DND-41 (cell line): ENCODE data around the gene NCBP1.
"Not testable (repeated sequence)": the region's sequence is repeated elsewhere in the genome, so short reads cannot be mapped to it uniquely, and the experiment has no call there.

Experiments used
- ATAC-seq: fragments of 200-7000 bp; cut with Tn5 transposase; 3 replicates; pipeline ENCODE4 v1.9.1; 2021; ENCODE audit warnings: low read depth; ENCODE audit not compliant: insufficient read depth
- DNase-seq: peaks from one replicate; pipeline ENCODE4 v3.0.0-alpha.2; 2020
- H2AFZ ChIP-seq: 2 replicates; pipeline ENCODE4 v1.6.0; 2012; ENCODE audit warnings: low read depth, low read length
- H3K27ac ChIP-seq: 2 replicates; pipeline ENCODE4 v1.5.1; 2012; ENCODE audit warnings: low read length, inconsistent platforms
- H3K27me3 ChIP-seq: fragments of 200-600 bp; sonication (generic); 2 replicates; pipeline ENCODE4 v1.6.0; 2012; ENCODE audit warnings: low read length, mild to moderate bottlenecking, inconsistent platforms; ENCODE audit not compliant: insufficient read depth, poor library complexity
- H3K36me3 ChIP-seq: 2 replicates; pipeline ENCODE4 v1.5.1; 2012; ENCODE audit warnings: low read length, inconsistent platforms; ENCODE audit not compliant: insufficient read depth
- H3K4me1 ChIP-seq: 2 replicates; pipeline ENCODE4 v1.5.1; 2012; ENCODE audit warnings: mild to moderate bottlenecking, low read length; ENCODE audit not compliant: insufficient read depth
- H3K4me2 ChIP-seq: 2 replicates; pipeline ENCODE4 v1.6.0; 2012; ENCODE audit warnings: mild to moderate bottlenecking, moderate library complexity, low read length, inconsistent platforms; ENCODE audit not compliant: insufficient read depth
- H3K4me3 ChIP-seq, 2 experiments: fragments of 200-600 bp in 1 of 2; shearing (Covaris generic) in 1 of 2; 2 replicates each; pipeline ENCODE4 v1.5.1; 2012 to 2016; ENCODE audit warnings: inconsistent platforms in 2 of 2, low read length in 2 of 2, mild to moderate bottlenecking in 2 of 2, low read depth in 1 of 2, moderate library complexity in 1 of 2
- H3K79me2 ChIP-seq: 2 replicates; pipeline ENCODE4 v1.6.0; 2012; ENCODE audit warnings: low read length, inconsistent platforms; ENCODE audit not compliant: insufficient read depth
- H3K9ac ChIP-seq: 2 replicates; pipeline ENCODE4 v1.6.0; 2012; ENCODE audit warnings: low read depth, mild to moderate bottlenecking, inconsistent platforms, low read length, moderate library complexity
- H3K9me3 ChIP-seq: 2 replicates; pipeline ENCODE4 v1.5.1; 2012; ENCODE audit warnings: low read length, moderate library complexity, mild to moderate bottlenecking, inconsistent platforms; ENCODE audit not compliant: insufficient read depth, severe bottlenecking
- H4K20me1 ChIP-seq: 2 replicates; pipeline ENCODE4 v1.6.0; 2012; ENCODE audit warnings: low read length; ENCODE audit not compliant: insufficient read depth
- CTCF ChIP-seq: IDR thresholded peaks from 2 replicates; pipeline ENCODE4 v1.5.1; 2012; ENCODE audit warnings: borderline replicate concordance, low read length, moderate library complexity, mild to moderate bottlenecking; ENCODE audit not compliant: poor library complexity, severe bottlenecking; ENCODE audit errors: extremely low read depth
- EZH2 ChIP-seq: IDR thresholded peaks from 3 replicates; pipeline ENCODE4 v1.6.1; 2012; ENCODE audit warnings: borderline replicate concordance, low read depth, mild to moderate bottlenecking, moderate library complexity, low read length, inconsistent platforms; ENCODE audit not compliant: severe bottlenecking

NCBP1 gene

DNA sequence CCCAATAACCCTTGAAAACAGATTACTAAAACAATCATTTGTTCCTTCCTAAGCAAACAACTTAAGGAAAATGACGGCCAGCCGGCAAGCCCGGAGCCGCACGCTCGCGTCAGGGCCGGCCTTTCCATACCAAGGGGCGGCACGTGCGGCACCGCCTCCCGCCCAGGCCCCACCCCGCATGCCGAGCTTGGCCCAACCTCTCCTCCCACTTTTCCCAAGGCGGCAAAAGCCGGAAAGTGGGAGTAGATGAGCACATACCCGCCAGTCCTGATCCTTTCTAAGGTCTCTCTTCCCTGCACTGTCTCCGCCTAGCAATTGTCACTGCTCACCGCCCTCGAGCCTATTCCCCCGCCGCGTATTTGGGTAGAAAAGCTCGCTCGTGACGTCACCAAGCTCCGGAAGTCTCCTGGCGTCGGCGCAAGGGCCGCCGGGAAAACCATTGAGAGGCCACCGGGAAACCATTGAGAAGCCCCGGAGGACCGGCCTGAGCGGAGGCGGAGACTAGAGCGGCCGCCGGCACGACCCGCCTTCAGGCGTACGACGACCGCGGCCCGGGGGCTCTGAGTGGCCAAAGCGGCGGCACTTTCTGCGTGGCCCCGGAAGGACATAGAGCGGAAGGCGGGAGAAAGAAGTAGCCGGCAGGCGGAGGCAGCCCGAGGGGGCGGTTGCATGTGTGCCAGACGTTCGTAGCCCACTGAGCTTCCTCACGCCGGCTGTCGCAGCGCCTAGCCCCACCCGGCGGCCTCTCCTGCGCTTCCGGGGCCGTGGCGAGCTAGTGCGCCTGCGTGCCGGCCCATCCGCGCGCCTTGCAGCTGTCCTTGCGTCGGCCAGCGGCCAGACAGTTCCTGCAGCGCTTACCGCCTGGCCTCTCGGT lies at the start of gene NCBP1, which contains the start of gene TSTD2:
Gene NCBP1 (plus strand): TSS at position 837 of the 874 bp plus-strand sequence. CDS start 61 bp downstream, outside the sequence.
Gene TSTD2 (minus strand): TSS at position 384 of the 874 bp plus-strand sequence. CDS start 5,806 bp downstream, outside the sequence.
- Histone ChIP-seq H3K27ac (peak within 1 kb of the TSS; percentile 77), H3K4me2 (peak within 1 kb of the TSS; percentile 82), H3K9me3 (no peaks in the 10 kb centered on the region), H3K9ac (peak within 1 kb of the TSS; percentile 99), H3K36me3 (peaks cover 14% of the 10 kb centered on the region), H3K4me3 (peak within 1 kb of the TSS; percentile 75 to 99), H2AFZ (peak within 1 kb of the TSS; percentile 95), H4K20me1 (peaks cover 41% of the 10 kb centered on the region), H3K79me2 (peaks cover 91% of the 10 kb centered on the region), H3K4me1 (peaks cover 50% of the 10 kb centered on the region), H3K27me3 (no peaks in the 10 kb centered on the region)
- peak; percentile 94 for DNase-seq
- peak; percentile 89 for ATAC-seq
- TF ChIP-seq EZH2 (no peak), CTCF (peak; percentile 17)

DNA sequence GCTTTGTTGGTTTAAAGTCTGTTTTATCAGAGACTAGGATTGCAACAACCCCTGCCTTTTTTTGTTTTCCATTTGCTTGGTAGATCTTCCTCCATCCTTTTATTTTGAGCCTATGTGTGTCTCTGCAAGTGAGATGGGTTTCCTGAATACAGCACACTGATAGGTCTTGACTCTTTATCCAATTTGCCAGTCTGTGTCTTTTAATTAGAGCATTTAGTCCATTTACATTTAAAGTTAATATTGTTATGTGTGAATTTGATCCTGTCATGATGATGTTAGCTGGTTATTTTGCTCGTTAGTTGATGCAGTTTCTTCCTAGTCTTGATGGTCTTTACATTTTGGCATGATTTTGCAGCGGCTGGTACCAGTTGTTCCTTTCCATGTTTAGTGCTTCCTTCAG lies 48.8 kb upstream of the NCBP1 start:
- H3K4me1 ChIP-seq, DNase-seq, H3K4me3 ChIP-seq, H3K27me3 ChIP-seq, H4K20me1 ChIP-seq, H3K27ac ChIP-seq, H3K4me2 ChIP-seq, H3K79me2 ChIP-seq, H3K9me3 ChIP-seq, H3K9ac ChIP-seq, H2AFZ ChIP-seq, ATAC-seq, H3K36me3 ChIP-seq: not testable (repeated sequence)

GRCh38 chr9:97586909-97587308 lies 46.7 kb upstream of the NCBP1 start:
- H3K27ac ChIP-seq, H3K79me2 ChIP-seq, DNase-seq, H4K20me1 ChIP-seq, H3K4me2 ChIP-seq, H3K9me3 ChIP-seq, H3K27me3 ChIP-seq, H3K4me3 ChIP-seq, H3K9ac ChIP-seq, H3K36me3 ChIP-seq, H3K4me1 ChIP-seq, ATAC-seq, H2AFZ ChIP-seq: not testable (repeated sequence)

DNA sequence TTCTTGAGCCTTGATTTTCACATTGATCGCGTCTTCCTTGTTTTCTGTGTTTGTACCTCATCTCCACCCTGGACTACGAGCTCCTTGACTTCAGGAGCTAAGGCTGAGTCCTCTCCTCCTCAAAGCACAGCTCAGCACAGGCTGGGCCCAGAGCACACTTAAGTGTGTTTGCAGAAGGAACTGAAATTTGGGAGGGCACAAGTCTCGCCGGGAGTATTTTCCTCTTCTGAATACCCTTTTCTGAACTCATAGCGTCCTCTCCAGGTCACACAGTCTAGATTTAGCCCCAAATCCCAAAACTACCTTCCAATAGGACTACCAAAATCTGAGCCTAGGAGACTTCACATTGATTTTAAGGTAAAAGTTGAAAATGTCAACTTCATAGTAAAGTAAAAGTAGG lies 42.1 kb upstream of the NCBP1 start:
- Histone ChIP-seq H3K27me3 (peaks cover 4% of the 10 kb centered on the region), H3K4me1 (no peaks in the 10 kb centered on the region), H3K9ac (no peak overlapping the region), H3K27ac (no peak overlapping the region), H3K4me2 (no peak overlapping the region), H3K36me3 (no peaks in the 10 kb centered on the region), H3K4me3 (no peak overlapping the region), H3K9me3 (no peaks in the 10 kb centered on the region), H4K20me1 (no peaks in the 10 kb centered on the region), H3K79me2 (no peaks in the 10 kb centered on the region), H2AFZ (no peak overlapping the region)
- DNase-seq (no peak), ATAC-seq (no peak)
- TF ChIP-seq EZH2 (no peak), CTCF (no peak)
